ENCODE measurements around the gene EFCAB6. TPM values are rescaled to one million over a fixed set of nuclear protein-coding genes. Genes with fewer than 3 reads are reported as not detected.

Gene EFCAB6
- total and polyA plus RNA-seq, 10 of the 15 experiments (the other 5 are each of a cell fraction or from before 2014, with no cell fraction given), result 0.05 to 0.42 (median 0.19) TPM

DNA sequence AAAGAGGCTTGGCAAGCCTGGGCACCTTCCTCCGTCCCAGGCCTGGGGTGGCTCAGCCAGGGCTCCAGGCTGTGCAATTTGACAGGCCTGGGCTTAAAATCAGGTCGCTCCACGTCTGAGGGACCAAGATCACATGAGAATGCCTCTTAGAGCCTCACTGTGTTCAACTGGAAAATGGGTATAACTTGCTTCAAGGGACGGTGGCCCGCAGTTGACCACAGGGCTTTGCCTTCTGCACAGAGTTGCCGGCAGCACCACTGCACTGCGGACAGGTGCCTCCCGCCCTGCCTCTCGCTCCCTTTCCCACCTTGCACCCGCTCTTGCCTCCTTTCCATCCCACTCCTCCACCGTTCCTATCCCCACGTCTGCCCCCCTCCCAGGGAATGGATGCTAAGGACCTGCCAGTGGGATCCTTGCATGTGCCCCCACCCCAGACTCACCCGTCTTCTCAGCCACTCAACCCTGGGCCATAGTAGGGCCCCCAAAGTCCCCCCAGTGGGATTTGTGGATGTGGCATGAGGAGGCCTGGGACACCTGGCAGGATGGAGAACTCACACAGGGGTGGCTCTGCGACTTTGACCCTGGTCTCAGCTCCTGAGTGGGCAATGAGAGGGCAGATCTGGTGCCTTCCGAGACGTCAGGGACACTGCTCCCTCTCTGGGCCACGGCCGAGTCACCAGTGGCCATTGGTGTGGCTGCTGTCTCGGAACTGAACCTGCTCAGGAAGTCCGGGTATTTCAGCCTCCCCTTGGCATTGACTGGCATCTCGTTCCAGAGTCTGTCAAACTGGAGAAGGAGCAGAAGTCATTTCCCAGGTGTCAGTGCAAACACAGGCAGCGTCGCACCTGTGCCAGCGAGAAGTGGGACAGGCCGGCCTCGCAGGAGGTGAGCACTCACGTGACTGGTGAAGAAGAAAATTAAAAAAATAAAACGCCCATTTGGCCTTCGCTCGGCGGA lies 272.3 kb downstream of the EFCAB6 start:
- peaks cover 0 to 2% of the 10 kb centered on the region in 2 experiments; a peak in 2 of 4 replicates for H3K27me3 ChIP-seq (replicated peaks in 1 of 2; ENCODE audit: control insufficient read depth in 2 of 2, insufficient read depth in 2 of 2, low read length in 1 of 2)
- no peak overlapping the region for H3K9ac ChIP-seq (ENCODE audit: control insufficient read depth, insufficient read depth, low read length)
- ATAC-seq (no peak), DNase-seq (ENCODE audit: low read depth, low spot score) (no peak), FAIRE-seq (no peak)
- in situ Hi-C loops (cut with MboI) (no loop called here), intact Hi-C loops (cut with micrococcal nuclease; ENCODE audit: unreplicated experiment) (no loop called here)
- H3K27ac ChIP-seq (ENCODE audit: control insufficient read depth, insufficient read depth), result no peak overlapping the region
- ChIA-PET SMC1A (ENCODE audit: uncharacterized antibody, unreplicated experiment) (no interaction called here), POLR2A (no interaction called here), RAD21 (ENCODE audit: unreplicated experiment) (no interaction called here), CTCF (no interaction called here)
- H3K4me1 ChIP-seq (ENCODE audit: control insufficient read depth, insufficient read depth, low read length), result no peaks in the 10 kb centered on the region
- H4K20me1 ChIP-seq (ENCODE audit: control insufficient read depth, insufficient read depth), result no peaks in the 10 kb centered on the region
- H3K4me2 ChIP-seq (ENCODE audit: control insufficient read depth, insufficient read depth), result no peak overlapping the region
- no peak overlapping the region for H3K4me3 ChIP-seq
- H3K36me3 ChIP-seq (ENCODE audit: control insufficient read depth in 2 of 2, insufficient read depth in 2 of 2, low read length in 1 of 2), result no peaks in the 10 kb centered on the region
- H3K79me2 ChIP-seq (ENCODE audit: control insufficient read depth, insufficient read depth, low read length), result no peaks in the 10 kb centered on the region
- H2AFZ ChIP-seq (ENCODE audit: control insufficient read depth, low read depth, low read length), result no peak overlapping the region
- no TSS peak for BruUV-seq (replicated peaks)
- no peak for TF ChIP-seq NRF1 (conservative IDR thresholded peaks at IDR 0.05; ENCODE audit: low read depth, low read length)
- H3K9me3 ChIP-seq (replicated peaks; ENCODE audit: control insufficient read depth, insufficient read depth, low read length), result no peaks in the 10 kb centered on the region
- WGBS (ENCODE audit: insufficient coverage, insufficient replicate concordance, low lambda C conversion rate, missing lambda C conversion rate), result 32% methylated on average over 31 of the region's 31 CpGs

DNA sequence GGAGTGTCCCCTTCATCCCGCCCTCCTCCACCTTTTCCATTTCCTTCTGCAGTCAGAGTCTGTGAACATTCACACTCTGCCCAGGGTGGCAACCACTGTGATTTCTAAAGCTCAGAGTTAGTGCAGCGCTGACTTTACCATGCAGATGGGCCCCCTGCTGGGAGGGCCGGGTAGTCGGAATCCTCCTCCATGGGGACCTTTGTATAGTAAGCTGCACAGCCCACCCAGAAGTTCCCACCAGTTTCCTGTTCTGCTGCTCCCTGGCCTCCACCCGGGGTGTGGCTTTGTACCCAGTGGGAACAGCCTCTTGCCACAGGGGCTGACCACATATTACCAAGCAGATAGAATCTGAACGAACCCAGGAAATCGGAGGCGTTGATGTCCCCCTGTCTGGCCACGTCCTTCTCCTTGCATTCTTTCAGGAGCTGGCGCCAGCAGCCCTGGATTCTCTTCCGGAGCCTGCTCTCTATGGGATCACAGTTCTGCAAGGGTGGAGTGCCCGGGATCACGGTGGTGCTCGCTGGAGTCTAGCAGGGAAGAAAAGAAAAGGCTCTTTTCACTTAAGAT lies 275.0 kb downstream of the EFCAB6 start:
- DNase-seq (ENCODE audit: low read depth, low spot score) (no peak), FAIRE-seq (no peak), ATAC-seq (0 out of 3 replicates have a peak, but pooled peaks have one; percentile 34)
- 42% methylated on average over 14 of the region's 14 CpGs for WGBS (ENCODE audit: insufficient coverage, insufficient replicate concordance, low lambda C conversion rate, missing lambda C conversion rate)
- Histone ChIP-seq H3K27me3 (replicated peaks in 1 of 2; ENCODE audit: control insufficient read depth in 2 of 2, insufficient read depth in 2 of 2, low read length in 1 of 2) (no peaks in the 10 kb centered on the region; a peak in 2 of 4 replicates), H3K27ac (ENCODE audit: control insufficient read depth, insufficient read depth) (no peak overlapping the region), H3K9ac (ENCODE audit: control insufficient read depth, insufficient read depth, low read length) (no peak overlapping the region), H3K4me2 (ENCODE audit: control insufficient read depth, insufficient read depth) (no peak overlapping the region), H3K9me3 (replicated peaks; ENCODE audit: control insufficient read depth, insufficient read depth, low read length) (no peaks in the 10 kb centered on the region), H3K4me1 (ENCODE audit: control insufficient read depth, insufficient read depth, low read length) (no peaks in the 10 kb centered on the region), H2AFZ (ENCODE audit: control insufficient read depth, low read depth, low read length) (no peak overlapping the region), H3K79me2 (ENCODE audit: control insufficient read depth, insufficient read depth, low read length) (no peaks in the 10 kb centered on the region), H3K4me3 (no peak overlapping the region), H3K36me3 (ENCODE audit: control insufficient read depth in 2 of 2, insufficient read depth in 2 of 2, low read length in 1 of 2) (no peaks in the 10 kb centered on the region), H4K20me1 (ENCODE audit: control insufficient read depth, insufficient read depth) (no peaks in the 10 kb centered on the region)
- intact Hi-C loops (cut with micrococcal nuclease; ENCODE audit: unreplicated experiment), result no loop called here
- in situ Hi-C loops (cut with MboI), result no loop called here
- TF ChIP-seq SREBF1 (IDR thresholded peaks at IDR 0.05; ENCODE audit: low read length) (no peak), RAD21 (IDR thresholded peaks at IDR 0.05; ENCODE audit: insufficient read depth, low read depth, low read length) (peak; percentile 45; the same call in 1 of the 2 replicates)
- TF ChIP-seq, protein P1, sequence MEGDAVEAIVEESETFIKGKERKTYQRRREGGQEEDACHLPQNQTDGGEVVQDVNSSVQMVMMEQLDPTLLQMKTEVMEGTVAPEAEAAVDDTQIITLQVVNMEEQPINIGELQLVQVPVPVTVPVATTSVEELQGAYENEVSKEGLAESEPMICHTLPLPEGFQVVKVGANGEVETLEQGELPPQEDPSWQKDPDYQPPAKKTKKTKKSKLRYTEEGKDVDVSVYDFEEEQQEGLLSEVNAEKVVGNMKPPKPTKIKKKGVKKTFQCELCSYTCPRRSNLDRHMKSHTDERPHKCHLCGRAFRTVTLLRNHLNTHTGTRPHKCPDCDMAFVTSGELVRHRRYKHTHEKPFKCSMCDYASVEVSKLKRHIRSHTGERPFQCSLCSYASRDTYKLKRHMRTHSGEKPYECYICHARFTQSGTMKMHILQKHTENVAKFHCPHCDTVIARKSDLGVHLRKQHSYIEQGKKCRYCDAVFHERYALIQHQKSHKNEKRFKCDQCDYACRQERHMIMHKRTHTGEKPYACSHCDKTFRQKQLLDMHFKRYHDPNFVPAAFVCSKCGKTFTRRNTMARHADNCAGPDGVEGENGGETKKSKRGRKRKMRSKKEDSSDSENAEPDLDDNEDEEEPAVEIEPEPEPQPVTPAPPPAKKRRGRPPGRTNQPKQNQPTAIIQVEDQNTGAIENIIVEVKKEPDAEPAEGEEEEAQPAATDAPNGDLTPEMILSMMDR (IDR thresholded peaks at IDR 0.05 in 2 of 3, conservative IDR thresholded peaks at IDR 0.05 in 1 of 3; ENCODE audit: control insufficient read depth in 2 of 3, extremely low read depth in 1 of 3, insufficient read depth in 1 of 3, low read depth in 3 of 3, low read length in 3 of 3), result peak; percentile 18 to 31 (median 28); a peak in 4 of 6 replicates
- POLR2A ChIA-PET, result no interaction called here
- BruUV-seq (replicated peaks), result no TSS peak
- RAD21 ChIA-PET (ENCODE audit: unreplicated experiment), result no interaction called here
- CTCF ChIA-PET, result no interaction called here
- SMC1A ChIA-PET (ENCODE audit: uncharacterized antibody, unreplicated experiment), result no interaction called here

All from GM12878 (cell line).